ENCODE data around the gene HOXD1. TPM values are rescaled to one million over a fixed set of nuclear protein-coding genes. Genes with fewer than 3 reads are reported as not detected.

HOXD1 gene
- total RNA-seq, 1 donor from 2014 or later, result 1.2 TPM

- peaks cover 20% of the 10 kb centered on the region for H3K4me1 ChIP-seq
- no peak for DNase-seq (ENCODE audit: extremely low spot score in 2 of 2)
- H3K27ac ChIP-seq, result no peak overlapping the region
- H3K36me3 ChIP-seq, result no peaks in the 10 kb centered on the region
- intact Hi-C loops (cut with DNase I), result no loop called here
- H3K9me3 ChIP-seq, result no peaks in the 10 kb centered on the region
- H3K4me3 ChIP-seq, result no peak overlapping the region
- TF ChIP-seq POLR2AphosphoS5 (IDR thresholded peaks at IDR 0.05; ENCODE audit: insufficient read depth in 1 of 2, low read depth in 1 of 2), result no peak
- TF ChIP-seq CTCF (IDR thresholded peaks at IDR 0.05), result no peak
- H3K27me3 ChIP-seq, result peaks cover 10% of the 10 kb centered on the region
Measured at GRCh38 chr2:176154576-176155252, 33.8 kb upstream of the HOXD1 start.

GRCh38 chr2:176155356-176156044 lies 33.0 kb upstream of the HOXD1 start:
- peaks cover 10% of the 10 kb centered on the region for H3K27me3 ChIP-seq
- H3K9me3 ChIP-seq, result no peaks in the 10 kb centered on the region
- intact Hi-C loops (cut with DNase I), result no loop called here
- H3K4me3 ChIP-seq, result no peak overlapping the region
- DNase-seq (ENCODE audit: extremely low spot score in 2 of 2), result no peak
- H3K4me1 ChIP-seq, result peaks cover 26% of the 10 kb centered on the region
- no peak for TF ChIP-seq POLR2A (IDR thresholded peaks at IDR 0.05)
- TF ChIP-seq POLR2AphosphoS5 (IDR thresholded peaks at IDR 0.05; ENCODE audit: insufficient read depth in 1 of 2, low read depth in 1 of 2), result no peak
- TF ChIP-seq CTCF (IDR thresholded peaks at IDR 0.05), result no peak
- H3K36me3 ChIP-seq, result no peaks in the 10 kb centered on the region
- H3K27ac ChIP-seq, result no peak overlapping the region

- no peak overlapping the region for H3K4me3 ChIP-seq
- H3K36me3 ChIP-seq, result no peaks in the 10 kb centered on the region
- no peak overlapping the region for H3K27ac ChIP-seq
- intact Hi-C loops (cut with DNase I), result no loop called here
- H3K4me1 ChIP-seq, result peaks cover 30% of the 10 kb centered on the region
- DNase-seq (ENCODE audit: extremely low spot score in 2 of 2), result no peak
- peaks cover 15% of the 10 kb centered on the region for H3K27me3 ChIP-seq
- no peaks in the 10 kb centered on the region for H3K9me3 ChIP-seq
- TF ChIP-seq CTCF (IDR thresholded peaks at IDR 0.05) (no peak), POLR2A (IDR thresholded peaks at IDR 0.05) (no peak), POLR2AphosphoS5 (IDR thresholded peaks at IDR 0.05; ENCODE audit: insufficient read depth in 1 of 2, low read depth in 1 of 2) (no peak)
Measured at GRCh38 chr2:176156301-176156806, 32.1 kb upstream of the HOXD1 start.

- peaks cover 30% of the 10 kb centered on the region for H3K4me1 ChIP-seq
- no peak within 1 kb of the TSS for H3K27ac ChIP-seq
Measured at GRCh38 chr2:176156807-176157498, 31.5 kb upstream of the HOXD1 start, which contains the start of gene HOXD3. Gene HOXD3 (plus strand): TSS chr2:176157307. CDS start chr2:176169115, 11,808 bp downstream.

More at GRCh38 chr2:176156807-176157498, 31.5 kb upstream of the HOXD1 start, which contains the start of gene HOXD3:
- H3K36me3 ChIP-seq, result no peaks in the 10 kb centered on the region
- TF ChIP-seq CTCF (IDR thresholded peaks at IDR 0.05), result no peak
- no peak for TF ChIP-seq POLR2A (IDR thresholded peaks at IDR 0.05)
- TF ChIP-seq POLR2AphosphoS5 (IDR thresholded peaks at IDR 0.05; ENCODE audit: insufficient read depth in 1 of 2, low read depth in 1 of 2), result no peak
- intact Hi-C loops (cut with DNase I), result no loop called here
- H3K27me3 ChIP-seq, result peaks cover 15% of the 10 kb centered on the region
- DNase-seq (ENCODE audit: extremely low spot score in 2 of 2), result no peak
- H3K4me3 ChIP-seq, result no peak within 1 kb of the TSS
- H3K9me3 ChIP-seq, result no peaks in the 10 kb centered on the region

Data from vagina (tissue), 2 donors.